ENCODE data around the gene KDM1A. TPM values are rescaled to one million over a fixed set of nuclear protein-coding genes. Genes with fewer than 3 reads are reported as not detected.

Gene KDM1A
- total and polyA plus RNA-seq, 2 donors (not counting 3 experiments of a cell fraction or from before 2014, with no cell fraction given), result 105 to 111 TPM

- FAIRE-seq (no peak), DNase-seq (ENCODE audit: low read depth, low spot score) (peak; percentile 24)
- peaks cover 39% of the 10 kb centered on the region for H3K4me1 ChIP-seq (ENCODE audit: control insufficient read depth, extremely low read depth, insufficient read depth, low read length)
- H2AFZ ChIP-seq (ENCODE audit: low read depth, low read length), result no peak overlapping the region
- TF ChIP-seq EZH2 (IDR thresholded peaks at IDR 0.05; ENCODE audit: borderline replicate concordance, low read depth, low read length, severe bottlenecking) (no peak), MYC (IDR thresholded peaks at IDR 0.05; ENCODE audit: low read depth, low read length) (no peak), CTCF (IDR thresholded peaks at IDR 0.05; ENCODE audit: extremely low read depth in 1 of 2, insufficient read depth in 1 of 2, low read depth in 1 of 2, low read length in 2 of 2) (no peak), MAX (IDR thresholded peaks at IDR 0.05; ENCODE audit: insufficient read depth, insufficient read length) (no peak), FOS (IDR thresholded peaks at IDR 0.05; ENCODE audit: borderline replicate concordance, insufficient read depth, low read length) (no peak), JUN (IDR thresholded peaks at IDR 0.05; ENCODE audit: borderline replicate concordance, insufficient read depth, insufficient read length, low read depth) (no peak), POLR2A (IDR thresholded peaks at IDR 0.05; ENCODE audit: low read depth, low read length) (no peak), POLR2AphosphoS5 (IDR thresholded peaks at IDR 0.05; ENCODE audit: insufficient read depth, low read depth, low read length) (no peak)
- no peak overlapping the region for H3K4me3 ChIP-seq (replicated peaks in 1 of 3; ENCODE audit: insufficient read depth in 1 of 3, low read depth in 1 of 3, low read length in 3 of 3)
- no peaks in the 10 kb centered on the region for H3K9me3 ChIP-seq (replicated peaks; ENCODE audit: control insufficient read depth, insufficient read depth, low read length)
- H3K27ac ChIP-seq (ENCODE audit: insufficient read depth, low read depth, low read length), result no peak overlapping the region
- CTCF ChIA-PET, result interaction anchor here (0.8 to 1.7 kb wide), 2 partner anchors 18 kb away, joined by 3 to 4 read pairs; no protein-coding TSS in a partner anchor
- POLR2A ChIA-PET, result no interaction called here
- peaks cover 2% of the 10 kb centered on the region for H4K20me1 ChIP-seq (replicated peaks; ENCODE audit: control insufficient read depth, extremely low read depth, insufficient read depth, low read length)
- peaks cover 95% of the 10 kb centered on the region for H3K79me2 ChIP-seq (ENCODE audit: control insufficient read depth, insufficient read depth, low read length)
- BruUV-seq (replicated peaks), result no TSS peak
- no peaks in the 10 kb centered on the region for H3K27me3 ChIP-seq (ENCODE audit: control insufficient read depth in 2 of 2, insufficient read depth in 2 of 2, low read length in 2 of 2)
- no peak overlapping the region for H3K4me2 ChIP-seq (ENCODE audit: insufficient read depth, low read length)
- intact Hi-C loops (cut with micrococcal nuclease), result no loop called here
- H3K9me1 ChIP-seq (replicated peaks; ENCODE audit: control insufficient read depth, extremely low read depth, insufficient read depth, low read length), result no peaks in the 10 kb centered on the region
- no peak overlapping the region for H3K9ac ChIP-seq (replicated peaks; ENCODE audit: extremely low read depth, insufficient read depth, low read length)
- H3K36me3 ChIP-seq (ENCODE audit: control insufficient read depth in 2 of 2, extremely low read depth in 1 of 2, insufficient read depth in 2 of 2, low read length in 2 of 2), result no peaks in the 10 kb centered on the region
- dilution Hi-C loops (cut with MboI; ENCODE audit: extremely low pct_ligation_motif_present, low sequenced_read_pairs), result no loop called here
Observed at GRCh38 chr1:23116921-23117699, 97.8 kb downstream of the KDM1A start.
